Astrocyte of the cerebellum (primary cell): ENCODE measurements around the gene FRMD4B.
"Not testable (repeated sequence)": the region's sequence is repeated elsewhere in the genome, so short reads cannot be mapped to it uniquely, and the experiment has no call there.

Experiments used
- DNase-seq: peaks from one replicate; pipeline ENCODE4 v3.0.0-alpha.2; 2011; ENCODE audit warnings: low read depth
- H3K4me3 ChIP-seq: 2 replicates; pipeline ENCODE4 v1.5.1; 2011; ENCODE audit warnings: mild to moderate bottlenecking, low read depth, low read length, moderate library complexity
- in situ Hi-C: cut with HindIII; loops from 2 replicates; pipeline ENCODE4 v1.10.0; 2017; ENCODE audit warnings: low sequenced_read_pairs
- TF ChIP-seq, protein P1 (sequence below): IDR thresholded peaks from 2 replicates; pipeline ENCODE4 v1.5.1; 2012; ENCODE audit warnings: low read length, low read depth, moderate library complexity, mild to moderate bottlenecking; ENCODE audit errors: missing control alignments

FRMD4B gene

GRCh38 chr3:69324362-69325025, 61.4 kb downstream of the FRMD4B start:
- no peak overlapping the region for H3K4me3 ChIP-seq
- DNase-seq = no peak
- in situ Hi-C loops = loop anchor here (25.0 kb wide), 1 partner anchor 162 kb away; no protein-coding TSS in a partner anchor
- TF ChIP-seq, protein P1, sequence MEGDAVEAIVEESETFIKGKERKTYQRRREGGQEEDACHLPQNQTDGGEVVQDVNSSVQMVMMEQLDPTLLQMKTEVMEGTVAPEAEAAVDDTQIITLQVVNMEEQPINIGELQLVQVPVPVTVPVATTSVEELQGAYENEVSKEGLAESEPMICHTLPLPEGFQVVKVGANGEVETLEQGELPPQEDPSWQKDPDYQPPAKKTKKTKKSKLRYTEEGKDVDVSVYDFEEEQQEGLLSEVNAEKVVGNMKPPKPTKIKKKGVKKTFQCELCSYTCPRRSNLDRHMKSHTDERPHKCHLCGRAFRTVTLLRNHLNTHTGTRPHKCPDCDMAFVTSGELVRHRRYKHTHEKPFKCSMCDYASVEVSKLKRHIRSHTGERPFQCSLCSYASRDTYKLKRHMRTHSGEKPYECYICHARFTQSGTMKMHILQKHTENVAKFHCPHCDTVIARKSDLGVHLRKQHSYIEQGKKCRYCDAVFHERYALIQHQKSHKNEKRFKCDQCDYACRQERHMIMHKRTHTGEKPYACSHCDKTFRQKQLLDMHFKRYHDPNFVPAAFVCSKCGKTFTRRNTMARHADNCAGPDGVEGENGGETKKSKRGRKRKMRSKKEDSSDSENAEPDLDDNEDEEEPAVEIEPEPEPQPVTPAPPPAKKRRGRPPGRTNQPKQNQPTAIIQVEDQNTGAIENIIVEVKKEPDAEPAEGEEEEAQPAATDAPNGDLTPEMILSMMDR = no peak

- DNase-seq = no peak
- no peak overlapping the region for H3K4me3 ChIP-seq
- TF ChIP-seq, protein P1 = no peak
- in situ Hi-C loops = loop anchor here (25.0 kb wide), 1 partner anchor 162 kb away; no protein-coding TSS in a partner anchor
Measured at GRCh38 chr3:69323941-69324340, 61.9 kb downstream of the FRMD4B start.

DNA sequence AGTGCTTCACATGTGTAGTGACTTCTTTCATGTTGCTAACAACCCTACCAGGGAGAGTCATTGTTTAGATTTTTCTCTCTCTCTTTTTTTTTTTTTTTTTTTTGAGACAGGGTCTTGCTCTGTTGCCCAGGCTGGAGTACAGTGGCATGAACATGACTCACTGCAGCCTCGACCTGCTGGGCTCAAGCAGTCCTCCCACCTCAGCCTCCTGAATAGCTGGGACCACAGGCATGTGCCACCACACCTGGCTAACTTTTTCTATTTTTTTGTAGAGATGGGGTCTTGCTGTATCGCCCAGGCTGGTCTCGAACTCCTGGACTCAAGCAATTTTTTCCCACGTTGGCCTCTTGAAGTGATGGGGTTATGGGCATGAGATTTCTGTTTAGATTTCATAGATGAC, 63.4 kb downstream of the FRMD4B start:
- not testable (repeated sequence) for H3K4me3 ChIP-seq, DNase-seq
- in situ Hi-C loops = loop anchor here (25.0 kb wide), 1 partner anchor 160 kb away; no protein-coding TSS in a partner anchor

GRCh38 chr3:69322158-69322509, 63.8 kb downstream of the FRMD4B start:
- in situ Hi-C loops = loop anchor here (25.0 kb wide), 1 partner anchor 160 kb away; no protein-coding TSS in a partner anchor
- TF ChIP-seq, protein P1 = no peak
- no peak for DNase-seq
- H3K4me3 ChIP-seq = no peak overlapping the region

GRCh38 chr3:69321301-69322157, 64.4 kb downstream of the FRMD4B start:
- no peak for DNase-seq
- no peak overlapping the region for H3K4me3 ChIP-seq
- in situ Hi-C loops = loop anchor here (25.0 kb wide), 1 partner anchor 159 kb away; no protein-coding TSS in a partner anchor
- TF ChIP-seq, protein P1 = no peak

DNA sequence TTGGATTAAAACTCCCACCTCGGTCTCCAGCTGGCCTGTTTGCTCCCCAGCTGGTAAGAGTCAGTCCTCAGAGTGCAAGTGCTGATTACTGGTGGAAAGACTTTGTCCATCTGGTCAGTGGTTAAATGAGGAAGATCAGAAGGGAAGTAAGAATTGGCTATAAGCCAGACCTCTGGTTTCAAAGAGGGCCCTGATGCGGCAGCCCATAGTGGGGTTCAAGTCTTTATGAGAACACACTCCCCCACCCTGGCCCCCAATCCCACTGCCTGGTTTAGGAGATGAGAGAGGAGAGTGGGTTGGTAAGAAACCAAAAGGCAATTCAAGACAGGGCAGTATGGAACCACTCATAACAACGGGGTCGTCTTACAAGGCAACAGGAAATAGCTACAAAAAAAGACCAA, 65.0 kb downstream of the FRMD4B start:
- H3K4me3 ChIP-seq = no peak overlapping the region
- TF ChIP-seq, protein P1 = no peak
- no peak for DNase-seq
- in situ Hi-C loops = loop anchor here (25.0 kb wide), 1 partner anchor 159 kb away; no protein-coding TSS in a partner anchor
